Lower leg skin (tissue), 3 donors: ENCODE results near the gene PMPCA.

ENCODE experiments used
- CTCF ChIP-seq, 3 donors: fragments of 450-650 bp; IDR thresholded peaks; one replicate each; pipeline ENCODE4 v1.5.1; 2016; ENCODE audit warnings: antibody characterized with exemption in 3 of 3, mild to moderate bottlenecking in 3 of 3, moderate library complexity in 2 of 3
- POLR2A ChIP-seq, 2 donors: fragments of 450-650 bp; IDR thresholded peaks; one replicate each; pipeline ENCODE4 v1.6.1; 2016 to 2017; ENCODE audit warnings: antibody characterized with exemption in 2 of 2, mild to moderate bottlenecking in 1 of 2, moderate library complexity in 1 of 2

GRCh38 chr9:136370037-136370436, 40.4 kb upstream of the PMPCA start:
- TF ChIP-seq CTCF (IDR thresholded peaks at IDR 0.05) (no peak), POLR2A (IDR thresholded peaks at IDR 0.05) (no peak)
